SU-DHL-6 (cell line): Measurements from ENCODE around the gene CNTROB.

Experiments
- CTCF ChIP-seq: fragments of 200-600 bp; sonication (generic); IDR thresholded peaks from one replicate; pipeline ENCODE4 v1.5.1; 2017; ENCODE audit warnings: antibody characterized with exemption, mild to moderate bottlenecking, low read length, moderate library complexity; ENCODE audit not compliant: insufficient read depth, poor library complexity, severe bottlenecking
- EZH2phosphoT487 ChIP-seq: fragments of 200-600 bp; sonication (generic), shearing (Covaris generic); conservative IDR thresholded peaks from 2 replicates; pipeline ENCODE4 v1.6.1; 2018; ENCODE audit warnings: mild to moderate bottlenecking, antibody characterized with exemption, low read length, moderate library complexity, mixed read lengths

DNA sequence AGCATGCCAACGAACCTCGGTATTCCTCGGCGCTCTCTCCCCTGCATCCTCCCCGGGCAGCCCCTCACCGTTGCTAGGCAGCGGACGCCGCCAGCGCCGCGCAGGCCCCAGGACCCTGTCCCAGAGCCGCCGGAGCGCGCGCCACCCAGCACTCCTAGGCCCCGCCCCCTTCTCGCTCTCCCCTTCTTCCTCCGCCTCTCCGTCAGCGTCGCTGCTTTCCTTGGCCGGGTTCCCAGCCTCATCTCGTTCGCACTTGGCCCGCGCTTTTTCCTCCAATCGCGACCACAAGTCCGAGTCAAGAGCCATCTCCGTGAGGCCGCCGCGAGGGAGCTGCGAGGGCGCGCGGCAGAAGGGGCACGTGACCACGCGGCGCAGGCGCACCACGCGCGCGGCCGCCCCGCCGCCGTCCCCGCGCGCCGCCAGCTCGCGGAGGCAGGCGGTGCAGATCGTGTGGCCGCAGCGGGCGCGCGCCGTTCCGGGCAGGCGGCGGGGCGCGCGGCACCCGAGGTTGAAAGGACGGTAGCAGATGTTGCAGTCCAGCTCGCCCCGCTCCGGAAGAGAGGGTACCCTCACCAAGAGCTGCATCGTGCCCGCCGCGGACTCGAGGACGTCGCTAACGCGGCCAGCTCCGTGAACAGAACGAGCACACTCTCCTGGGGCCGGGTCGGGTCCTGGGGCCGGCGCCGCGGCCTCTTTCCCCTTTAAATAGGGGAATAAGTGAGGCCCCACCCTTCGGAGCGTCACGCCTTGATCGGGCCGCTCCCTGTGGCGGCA is 16.2 kb upstream of the CNTROB start, which contains the start of gene RNF227:
- TF ChIP-seq CTCF, result no peak
- TF ChIP-seq EZH2phosphoT487, result no peak
